NCI-H1694 (cell line): ENCODE measurements around the gene TNK2.
"Not testable (repeated sequence)": the region's sequence is repeated elsewhere in the genome, so short reads cannot be mapped to it uniquely, and the experiment has no call there.

Source experiments
- DNase-seq: peaks from one replicate; lab custom pipeline; 2025; lab: John Stamatoyannopoulos, UW

TNK2 gene

DNA sequence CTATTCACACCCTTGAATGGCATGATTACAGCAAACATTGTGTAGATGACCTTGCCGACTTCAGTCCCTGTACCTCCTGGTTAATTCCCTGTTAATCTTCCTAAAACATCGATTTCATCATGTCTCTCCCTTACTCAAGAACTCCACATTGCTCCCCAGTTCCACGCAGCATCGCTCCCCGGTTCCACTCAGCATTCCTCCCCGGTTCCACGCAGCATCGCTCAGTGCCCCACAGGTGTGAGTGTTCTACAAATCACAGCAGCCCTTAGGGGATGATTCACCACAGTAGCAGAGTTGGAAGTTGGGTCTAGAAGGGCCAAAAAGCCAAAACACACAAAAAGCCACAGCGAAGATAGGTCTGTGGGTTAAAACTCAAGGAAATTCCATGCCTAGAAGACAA is 8.6 kb upstream of the TNK2 start:
- no peak for DNase-seq

GRCh38 chr3:195916291-195916690 is 7.9 kb upstream of the TNK2 start:
- no peak for DNase-seq

- DNase-seq: no peak
Measured at GRCh38 chr3:195914648-195915473, 6.5 kb upstream of the TNK2 start.

DNA sequence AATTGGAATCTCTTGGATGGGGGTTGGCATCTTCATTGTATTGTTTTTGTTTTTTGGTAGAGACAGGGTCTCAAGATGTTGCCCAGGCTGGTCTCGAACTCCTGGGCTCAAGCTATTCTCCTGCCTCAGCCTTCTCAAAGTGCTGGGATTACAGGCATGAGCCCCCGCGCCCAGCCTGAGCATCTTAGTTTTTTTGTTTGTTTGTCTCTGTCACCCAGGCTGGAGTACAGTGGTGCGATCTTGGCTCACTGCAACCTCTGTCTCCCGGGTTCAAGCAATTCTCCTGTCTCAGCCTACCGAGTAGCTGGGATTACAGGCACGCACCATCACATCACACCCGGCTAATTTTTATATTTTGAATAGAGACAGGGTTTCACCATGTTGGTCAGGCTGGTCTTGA is 5.8 kb upstream of the TNK2 start:
- not testable (repeated sequence) for DNase-seq

DNA sequence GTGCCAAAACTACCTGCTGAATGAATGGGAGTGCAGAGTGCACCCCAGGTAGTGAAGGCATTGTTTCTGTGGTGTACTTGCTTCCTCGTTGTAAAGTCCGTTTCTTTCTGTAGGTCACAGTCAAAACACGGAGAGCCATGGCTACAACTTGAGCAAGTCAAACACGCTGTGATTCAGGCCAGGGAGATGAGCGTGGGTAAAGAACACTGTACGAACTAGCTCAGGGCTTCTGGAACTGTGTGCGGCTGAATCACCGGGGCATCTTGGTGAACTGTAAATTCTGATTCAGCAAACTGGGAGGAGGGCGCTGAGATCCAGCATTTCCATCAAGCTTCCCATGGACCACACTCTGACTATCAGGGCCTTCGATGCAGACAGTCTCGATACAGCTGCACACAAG is 5.0 kb upstream of the TNK2 start:
- DNase-seq: no peak

DNA sequence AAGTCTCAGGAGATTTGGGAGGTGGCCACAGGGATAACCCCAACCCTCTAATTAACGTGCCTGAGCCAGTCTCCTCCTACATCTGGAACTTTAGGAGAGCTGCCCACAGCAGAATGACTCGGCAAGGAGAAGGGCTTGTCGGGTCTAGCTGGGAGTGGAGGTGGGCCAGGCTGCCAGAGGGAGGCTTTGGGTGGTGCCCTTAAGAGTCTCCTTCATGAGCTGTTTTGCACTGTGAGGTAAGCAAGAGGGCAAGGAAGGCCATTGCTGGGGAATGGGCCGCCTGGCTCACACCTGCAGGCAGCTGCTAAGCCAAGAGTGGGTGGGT is 3.6 kb upstream of the TNK2 start:
- DNase-seq: no peak

DNA sequence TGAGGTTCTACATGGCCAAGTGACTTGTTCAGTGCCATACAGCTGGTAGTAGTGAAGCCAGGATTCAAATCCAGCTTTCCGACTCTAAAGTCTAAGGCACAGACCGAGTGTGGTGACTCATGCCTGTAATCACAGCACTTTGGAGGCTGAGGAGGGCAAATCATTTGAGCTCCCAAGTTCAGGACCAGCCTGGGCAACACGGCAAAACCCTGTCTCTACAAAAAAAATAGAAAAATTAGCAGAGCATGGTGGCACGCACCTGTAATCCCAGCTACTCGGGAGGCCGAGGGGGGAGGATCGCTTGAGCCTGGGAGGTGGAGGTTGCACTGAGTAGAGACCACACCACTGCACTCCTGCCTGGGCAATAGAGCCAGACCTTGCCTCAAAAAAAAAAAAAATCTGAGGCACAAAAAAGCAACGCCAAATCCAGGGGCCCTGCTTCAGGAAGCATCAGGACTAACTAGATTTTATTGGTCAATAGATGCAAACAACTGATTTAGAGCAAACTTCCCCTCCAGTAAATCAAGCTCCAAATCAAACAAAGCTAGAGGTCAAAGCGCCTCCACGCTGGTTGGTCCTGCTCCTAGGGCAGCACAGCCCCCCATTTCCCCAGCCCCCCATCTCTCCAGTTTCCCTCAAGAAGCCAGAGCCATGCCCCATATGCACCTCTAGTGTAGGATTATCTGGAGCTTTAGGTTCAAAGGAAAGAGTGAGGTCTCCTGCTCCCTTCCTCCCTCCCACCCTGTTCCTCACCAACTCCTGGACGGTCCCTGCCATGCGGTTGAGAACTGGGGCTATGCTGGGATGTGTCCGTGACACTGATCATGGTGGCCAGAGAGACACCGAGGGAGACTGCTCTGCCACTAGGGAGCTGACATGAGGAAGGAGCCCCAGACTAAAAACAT is 2.9 kb upstream of the TNK2 start:
- DNase-seq: no peak

- DNase-seq: no peak
Measured at GRCh38 chr3:195910499-195910845, 2.1 kb upstream of the TNK2 start.

DNA sequence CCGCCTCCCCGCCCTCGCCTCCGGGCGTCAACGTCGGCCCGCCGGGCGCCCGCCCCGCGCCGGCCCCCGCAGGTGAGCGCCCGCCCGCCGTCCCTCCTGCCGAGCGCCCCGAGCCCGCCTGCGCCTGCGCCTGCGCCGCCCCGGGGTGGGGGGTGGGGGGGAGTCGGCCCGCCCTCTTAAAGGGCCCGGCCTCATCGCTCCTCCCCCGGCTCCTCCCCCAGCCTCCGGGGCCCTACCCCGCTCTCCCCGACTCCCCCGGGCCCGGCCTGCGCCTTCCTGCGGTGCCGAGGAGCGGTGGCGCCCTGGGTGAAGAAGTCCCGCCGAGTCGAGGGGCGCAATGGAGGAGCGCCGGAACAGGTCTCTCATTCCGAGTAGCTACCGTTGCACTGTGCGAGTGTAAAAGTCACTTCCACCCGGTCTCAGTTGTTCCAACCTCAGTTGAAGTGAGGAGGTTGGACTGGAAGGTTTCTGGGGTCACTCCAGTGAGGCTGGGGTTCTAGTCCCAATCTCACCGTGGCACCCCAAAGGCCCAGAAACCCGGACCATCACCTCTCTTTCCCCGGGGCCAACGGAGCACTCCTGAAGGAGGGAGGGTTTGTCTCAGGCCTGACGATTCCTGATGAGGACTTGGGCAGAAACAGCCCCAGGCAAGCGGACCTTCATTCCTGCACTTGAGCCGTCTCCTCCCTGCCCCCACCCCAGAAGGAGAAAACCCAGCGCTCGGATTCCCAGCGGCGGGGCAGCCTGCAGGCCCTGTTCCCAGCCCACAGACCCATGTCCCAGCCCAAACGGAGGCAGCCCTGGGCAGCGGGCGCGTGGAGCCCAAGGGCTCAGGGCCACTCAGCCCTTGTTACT is 1.5 kb upstream of the TNK2 start:
- DNase-seq: peak; percentile 43

- DNase-seq: no peak
Measured at GRCh38 chr3:195908694-195909581, 587 bp upstream of the TNK2 start.

GRCh38 chr3:195907684-195907933 is 742 bp downstream of the TNK2 start:
- no peak for DNase-seq

DNA sequence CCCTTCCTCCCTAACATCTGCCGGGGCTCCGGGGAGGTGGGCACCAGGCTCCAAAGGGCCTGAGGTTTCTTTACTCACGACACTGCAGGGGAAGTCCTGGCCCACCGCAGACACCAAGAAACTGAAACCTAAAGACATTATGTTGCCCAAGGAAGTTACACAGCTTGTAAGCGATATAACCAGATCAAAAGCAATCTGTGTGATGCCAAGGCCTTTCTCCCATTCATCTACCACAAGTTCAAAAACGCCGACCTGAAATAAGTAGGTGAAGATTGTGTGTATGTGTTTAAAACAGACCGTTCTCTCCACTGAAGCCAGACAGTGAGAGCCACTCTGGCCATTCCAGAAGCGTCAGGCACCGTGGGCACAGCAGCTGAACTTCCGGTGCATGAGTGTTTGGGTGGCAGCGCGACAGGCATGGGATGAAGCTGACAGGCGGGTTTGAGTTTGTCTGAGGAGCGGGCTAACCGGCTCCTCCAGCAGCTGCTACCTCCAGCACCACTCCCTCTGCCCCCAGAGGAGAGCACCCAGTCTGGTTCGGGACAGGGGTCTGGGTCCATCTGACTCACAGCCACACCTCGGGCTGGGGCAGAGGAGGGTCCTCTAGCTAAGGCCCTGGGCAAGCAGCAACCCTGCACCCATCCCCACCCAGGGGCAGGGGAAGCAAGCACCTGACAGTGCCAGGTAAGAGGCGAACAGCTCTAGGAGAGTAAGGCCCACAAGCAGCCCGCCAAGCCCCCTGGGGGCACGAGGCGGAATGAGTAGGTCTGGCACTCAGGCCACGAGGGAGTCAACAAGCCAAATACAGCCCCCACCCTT is 1.3 kb downstream of the TNK2 start:
- DNase-seq: no peak

DNA sequence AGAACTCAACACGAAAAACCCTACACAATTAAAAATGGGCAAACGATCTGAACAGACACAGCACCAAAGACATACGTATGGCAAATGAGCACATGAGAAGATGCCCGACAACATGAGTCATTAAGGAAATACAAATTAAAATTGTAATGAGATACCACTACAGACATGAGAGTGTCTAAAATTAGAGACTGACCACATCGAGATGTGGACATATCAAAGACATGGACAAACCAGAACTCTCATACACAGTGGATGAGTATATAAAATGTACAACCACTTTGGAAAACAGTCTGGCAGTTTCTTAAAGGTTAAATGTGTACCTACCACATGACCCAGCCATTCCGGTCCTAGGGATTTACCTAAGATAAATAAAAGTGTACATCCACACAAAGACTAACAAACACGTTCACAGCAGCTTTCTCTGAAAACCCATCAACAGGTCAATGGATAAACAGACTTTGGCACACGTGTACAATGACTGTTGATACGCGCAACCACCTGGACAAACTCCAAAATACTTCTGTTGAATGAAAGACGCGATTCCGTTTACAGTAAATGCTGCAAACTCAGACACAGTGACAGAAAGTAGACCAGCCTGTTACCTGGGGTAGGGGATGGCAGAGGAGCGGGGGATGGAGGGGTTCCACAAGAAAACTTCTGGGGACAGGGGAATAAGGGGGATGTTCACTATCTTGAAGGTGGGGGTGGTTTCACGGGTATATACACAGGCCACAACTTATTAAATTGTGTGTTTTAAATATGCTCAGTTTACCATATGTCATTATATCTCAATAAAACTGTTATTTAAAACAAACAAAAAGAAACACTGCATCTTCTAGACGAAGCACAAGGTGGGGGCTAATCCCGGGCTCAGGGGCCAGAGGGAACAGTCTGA is 2.1 kb downstream of the TNK2 start:
- no peak for DNase-seq

GRCh38 chr3:195904368-195904767 is 4.0 kb downstream of the TNK2 start:
- DNase-seq: no peak

- DNase-seq: no peak
Measured at GRCh38 chr3:195903950-195904290, 4.4 kb downstream of the TNK2 start.

GRCh38 chr3:195902634-195903033 is 5.7 kb downstream of the TNK2 start:
- not testable (repeated sequence) for DNase-seq

DNA sequence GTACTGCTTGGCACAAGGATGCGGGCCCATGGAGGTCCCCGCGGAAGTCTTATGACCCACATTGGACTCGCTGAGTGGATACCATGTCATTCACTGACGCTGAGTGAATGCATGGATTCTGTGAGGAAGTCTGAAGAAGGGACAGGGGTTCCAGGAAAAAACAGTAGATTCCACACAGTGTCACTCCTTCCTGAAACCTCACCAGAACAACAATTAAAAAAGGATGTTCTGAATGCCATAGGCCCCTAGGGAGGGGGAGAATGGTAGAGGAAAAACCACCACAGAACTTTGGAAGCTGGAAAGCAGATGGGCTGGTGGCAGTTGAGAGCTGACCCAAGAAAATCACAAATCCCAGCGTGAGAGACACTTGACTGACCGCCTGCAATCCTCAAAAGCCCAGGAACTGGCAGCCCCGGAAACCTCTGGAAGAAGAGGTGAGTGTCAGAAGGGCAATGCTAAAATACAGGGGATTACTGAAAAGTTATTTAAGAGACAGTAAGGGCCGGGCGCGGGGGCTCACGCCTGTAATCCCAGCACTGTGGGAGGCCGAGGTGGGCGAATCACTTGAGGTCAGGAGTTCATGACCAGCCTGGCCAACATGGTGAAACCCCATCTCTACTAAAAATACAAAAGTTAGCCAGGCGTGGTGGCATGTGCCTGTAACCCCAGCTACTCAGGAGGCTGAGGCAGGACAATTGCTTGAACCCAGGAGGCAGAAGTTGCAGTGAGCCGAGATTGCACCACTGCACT is 6.3 kb downstream of the TNK2 start:
- DNase-seq: not testable (repeated sequence)

DNA sequence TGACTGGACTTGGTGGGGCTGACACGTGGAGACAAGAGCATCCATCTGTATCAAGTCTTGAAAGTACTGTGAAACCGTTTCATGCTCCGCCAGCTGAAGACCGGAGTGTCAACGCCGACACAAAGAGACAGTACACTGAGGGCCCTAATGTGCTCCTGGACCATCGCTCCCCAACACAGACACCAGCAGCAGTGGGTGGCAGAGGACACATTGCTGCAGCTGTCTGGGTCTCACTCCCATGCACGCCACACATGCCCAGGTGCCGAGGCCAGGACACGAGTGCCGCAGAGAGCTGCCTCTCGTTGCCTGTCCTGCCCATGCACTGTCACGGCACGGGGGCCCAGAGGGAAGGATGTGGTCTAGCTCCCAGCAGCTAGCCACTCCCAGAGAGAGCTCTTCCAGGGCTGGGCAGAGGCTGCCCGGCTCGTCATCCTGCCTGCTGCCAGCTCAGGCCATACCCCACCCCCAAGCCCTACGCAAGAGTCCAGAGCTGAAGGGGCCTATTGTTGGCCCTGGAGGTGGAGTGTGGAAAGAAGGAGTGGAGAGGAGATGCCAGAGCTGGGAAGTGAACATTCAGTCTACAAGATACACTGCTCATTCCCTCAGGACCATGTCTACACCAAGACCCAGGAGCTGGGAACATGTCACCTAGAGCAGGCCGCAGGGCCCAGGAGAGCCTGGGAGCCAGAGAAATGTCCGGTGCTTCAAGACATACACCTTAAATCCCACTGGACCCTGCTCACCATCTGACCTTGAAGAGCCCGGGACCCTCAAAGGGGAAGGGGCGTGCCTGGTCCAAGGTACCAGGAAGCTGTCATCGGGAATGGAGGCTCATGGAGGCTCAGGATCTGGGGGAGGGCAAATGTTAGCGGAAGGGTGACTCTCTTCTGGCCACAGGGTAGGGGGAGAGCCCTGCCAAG is 7.7 kb downstream of the TNK2 start:
- DNase-seq: no peak
